Measurements from ENCODE around the gene MRPL58.

GRCh38 chr17:74977802-74978201 is 34.7 kb upstream of the MRPL58 start:
- no peak for TF ChIP-seq POLR2AphosphoS5 (IDR thresholded peaks at IDR 0.05; ENCODE audit: low read depth, low read length)
- TF ChIP-seq TAF1 (IDR thresholded peaks at IDR 0.05; ENCODE audit: low read depth, low read length) = no peak
- no peak for TF ChIP-seq SPI1 (IDR thresholded peaks at IDR 0.05; ENCODE audit: low read depth, low read length)
